Spinal cord (tissue), 10 donors: Measurements from ENCODE around the gene OR2A5. TPM values are rescaled to one million over a fixed set of nuclear protein-coding genes. Genes with fewer than 3 reads are reported as not detected.
"Not testable (repeated sequence)": the region's sequence is repeated elsewhere in the genome, so short reads cannot be mapped to it uniquely, and the experiment has no call there.

Source experiments
- DNase-seq, 6 donors: peaks; one replicate each; pipeline versions ENCODE4 v3.0.0 to v3.0.0-alpha.2; 2013 to 2015; ENCODE audit warnings: low spot score in 6 of 6, low read depth in 4 of 6
- H3K27ac ChIP-seq: one replicate; pipeline ENCODE4 v1.5.1; 2013; ENCODE audit warnings: low read depth, low read length, control low read depth
- H3K27me3 ChIP-seq: one replicate; pipeline ENCODE4 v1.6.1; 2013; ENCODE audit warnings: low read length; ENCODE audit not compliant: control insufficient read depth, insufficient read depth
- H3K36me3 ChIP-seq: one replicate; pipeline ENCODE4 v1.6.1; 2013; ENCODE audit warnings: low read length; ENCODE audit not compliant: control insufficient read depth, insufficient read depth
- H3K4me1 ChIP-seq: one replicate; pipeline ENCODE4 v1.6.1; 2013; ENCODE audit warnings: low read length; ENCODE audit not compliant: control insufficient read depth, insufficient read depth
- H3K4me3 ChIP-seq: one replicate; pipeline ENCODE4 v1.5.1; 2013; ENCODE audit warnings: low read depth, low read length, control low read depth
- H3K9me3 ChIP-seq: one replicate; pipeline ENCODE4 v1.6.1; 2013; ENCODE audit warnings: low read length; ENCODE audit not compliant: control insufficient read depth, insufficient read depth
- WGBS: methylation state at CpG from one replicate; pipeline ENCODE4 v1.1.5; 2013; ENCODE audit warnings: missing lambda C conversion rate; ENCODE audit not compliant: insufficient coverage; 5-methylcytosine and 5-hydroxymethylcytosine counted together
- polyA plus RNA-seq, 2 donors: library from polyadenylated mRNA; unstranded; fragments of 120-200 nt; gene quantifications; one replicate each; pipeline ENCODE4 v1.2.1, GENCODE V29; 2013; ENCODE audit not compliant: insufficient read length in 2 of 2
- total RNA-seq, 2 donors: library from RNA; depleted of rRNA in 1 of 2; stranded (reverse); fragments of 120-200 nt in 1 of 2; fragments of >200 nt in 1 of 2; gene quantifications; one replicate each; pipeline versions ENCODE4 v1.2.3 to v1.2.4, GENCODE V29; 2013 to 2014
- donor health status: healthy.

The OR2A5 gene
- total and polyA plus RNA-seq, 4 donors = under 0.01 to 0.30 TPM; not detected in 2

DNA sequence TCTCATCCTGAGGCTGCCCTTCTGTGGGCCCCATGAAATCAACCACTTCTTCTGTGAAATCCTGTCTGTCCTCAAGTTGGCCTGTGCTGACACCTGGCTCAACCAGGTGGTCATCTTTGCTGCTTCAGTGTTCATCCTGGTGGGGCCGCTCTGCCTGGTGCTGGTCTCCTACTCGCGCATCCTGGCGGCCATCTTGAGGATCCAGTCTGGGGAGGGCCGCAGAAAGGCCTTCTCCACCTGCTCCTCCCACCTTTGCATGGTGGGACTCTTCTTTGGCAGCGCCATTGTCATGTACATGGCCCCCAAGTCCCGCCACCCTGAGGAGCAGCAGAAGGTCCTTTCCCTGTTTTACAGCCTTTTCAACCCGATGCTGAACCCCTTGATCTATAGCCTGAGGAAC lies 2.1 kb downstream of the OR2A5 start:
- not testable (repeated sequence) for DNase-seq, H3K9me3 ChIP-seq, H3K27ac ChIP-seq, H3K36me3 ChIP-seq, H3K4me3 ChIP-seq, H3K27me3 ChIP-seq, H3K4me1 ChIP-seq
- WGBS = 95% methylated on average over 8 of the region's 8 CpGs

DNA sequence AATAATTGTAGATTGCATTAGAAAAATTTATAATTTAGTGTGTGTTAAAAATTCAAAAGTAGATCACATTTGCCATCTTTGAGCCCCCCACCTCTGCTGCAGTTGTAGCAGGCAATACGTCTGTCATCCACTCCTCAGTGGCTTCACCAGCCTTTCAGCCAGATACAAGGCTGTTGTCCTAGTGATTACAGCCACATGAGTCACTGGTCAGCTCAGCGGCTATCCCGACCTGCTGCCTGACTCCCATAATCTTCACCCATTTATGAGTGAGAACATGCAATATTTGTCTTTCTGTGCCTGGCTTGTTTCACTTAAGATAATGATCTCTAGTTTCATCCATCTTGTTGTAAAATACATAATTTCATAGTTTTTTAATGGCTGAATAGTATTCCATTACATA lies 9.2 kb downstream of the OR2A5 start:
- Histone ChIP-seq H3K27ac (no peak overlapping the region), H3K9me3 (no peaks in the 10 kb centered on the region), H3K4me1 (no peaks in the 10 kb centered on the region), H3K36me3 (no peaks in the 10 kb centered on the region), H3K4me3 (no peak overlapping the region), H3K27me3 (no peaks in the 10 kb centered on the region)
- WGBS = 89% methylated on average over 3 of the region's 3 CpGs
- no peak for DNase-seq

DNA sequence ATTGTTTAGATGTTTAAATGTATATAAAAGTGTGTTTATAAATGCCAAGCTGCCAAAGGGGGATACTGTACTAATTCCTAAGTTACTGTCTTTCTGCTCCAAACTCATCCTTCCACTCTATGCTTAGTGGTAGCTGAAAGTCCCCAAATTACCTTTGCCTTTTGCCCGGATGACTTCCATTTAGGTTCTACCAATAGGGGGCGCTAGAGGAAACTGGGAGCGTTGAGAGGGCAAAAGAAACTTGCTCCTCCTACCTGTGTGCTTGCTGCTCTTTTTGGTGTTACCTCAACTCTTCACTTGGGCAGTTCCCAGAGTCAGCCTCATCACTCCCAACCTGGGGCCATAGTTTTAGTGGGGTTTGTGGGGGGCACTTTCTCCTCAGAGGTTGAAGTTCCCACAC lies 15.0 kb downstream of the OR2A5 start:
- no peak for DNase-seq
- 48% methylated on average over 3 of the region's 3 CpGs for WGBS

DNA sequence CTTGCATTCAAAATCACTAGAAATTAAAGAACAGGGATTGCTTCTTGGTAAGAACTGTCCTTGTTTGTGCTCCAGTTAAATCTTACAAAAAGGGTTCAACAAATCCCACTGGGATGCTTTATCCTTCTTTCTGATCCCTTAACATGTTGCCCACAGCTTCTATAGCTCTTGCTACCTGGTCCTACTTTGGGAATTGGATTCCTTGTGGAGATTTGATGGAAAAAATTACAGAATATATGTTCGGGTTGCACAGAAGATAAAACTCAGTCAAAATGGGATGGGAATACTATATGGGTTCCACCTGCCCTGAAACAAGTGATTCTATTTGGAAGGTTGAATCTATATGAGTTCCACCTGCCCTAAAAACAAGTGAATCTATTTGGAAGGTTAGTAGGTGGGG lies 20.8 kb downstream of the OR2A5 start, which contains the start of gene OR2A25:
Gene OR2A25, plus strand, starts transcription at position 301 of the 400 bp plus-strand sequence. CDS start 4,409 bp downstream, outside the sequence.
- Histone ChIP-seq H3K4me3 (no peak within 1 kb of the TSS), H3K4me1 (no peaks in the 10 kb centered on the region), H3K27ac (no peak within 1 kb of the TSS), H3K27me3 (no peaks in the 10 kb centered on the region), H3K9me3 (peaks cover 2% of the 10 kb centered on the region), H3K36me3 (no peaks in the 10 kb centered on the region)
- 100% methylated on average over 1 of the region's 1 CpG for WGBS
- DNase-seq = no peak

More for the DNA sequence above, 15.0 kb downstream of the OR2A5 start:
- no peaks in the 10 kb centered on the region for H3K4me1 ChIP-seq
- peaks cover 2% of the 10 kb centered on the region for H3K9me3 ChIP-seq
- H3K4me3 ChIP-seq = no peak overlapping the region
- no peaks in the 10 kb centered on the region for H3K27me3 ChIP-seq
- no peak overlapping the region for H3K27ac ChIP-seq
- H3K36me3 ChIP-seq = no peaks in the 10 kb centered on the region

DNA sequence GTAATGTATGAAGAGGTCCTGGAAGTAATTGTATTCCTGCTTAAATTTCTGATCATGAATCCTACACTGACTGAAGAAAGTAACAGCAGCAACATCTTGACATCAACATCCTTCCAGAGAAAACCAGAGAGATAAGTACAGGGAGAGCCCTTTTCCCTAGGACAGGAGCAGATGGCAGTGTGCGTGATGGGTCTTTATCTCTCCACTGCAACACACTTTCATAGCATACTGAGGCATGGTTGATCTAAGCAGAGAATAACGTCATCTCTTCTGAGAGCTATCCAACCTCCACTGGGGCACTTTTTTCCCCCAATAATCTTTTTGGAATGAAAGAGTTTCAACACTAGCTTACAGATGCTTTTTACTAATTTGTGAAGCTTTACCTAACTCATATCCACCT lies 21.2 kb downstream of the OR2A5 start:
- no peaks in the 10 kb centered on the region for H3K36me3 ChIP-seq
- peaks cover 2% of the 10 kb centered on the region for H3K9me3 ChIP-seq
- no peaks in the 10 kb centered on the region for H3K27me3 ChIP-seq
- no peak overlapping the region for H3K4me3 ChIP-seq
- no peak overlapping the region for H3K27ac ChIP-seq
- no CpG with 5 or more reads among the region's 2 CpGs for WGBS
- H3K4me1 ChIP-seq = no peaks in the 10 kb centered on the region
- peak in 1 of 6 donors; percentile 35 for DNase-seq

DNA sequence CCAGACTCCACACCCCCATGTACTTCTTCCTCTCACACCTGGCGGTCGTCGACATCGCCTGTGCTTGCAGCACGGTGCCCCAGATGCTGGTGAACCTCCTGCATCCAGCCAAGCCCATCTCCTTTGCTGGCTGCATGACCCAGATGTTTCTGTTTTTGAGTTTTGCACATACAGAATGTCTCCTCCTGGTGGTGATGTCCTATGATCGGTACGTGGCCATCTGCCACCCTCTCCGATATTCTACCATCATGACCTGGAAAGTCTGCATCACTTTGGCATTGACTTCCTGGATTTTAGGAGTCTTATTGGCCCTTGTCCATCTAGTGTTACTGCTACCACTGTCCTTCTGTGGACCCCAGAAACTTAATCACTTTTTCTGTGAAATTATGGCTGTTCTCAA lies 25.6 kb downstream of the OR2A5 start:
- Histone ChIP-seq H3K36me3 (no peaks in the 10 kb centered on the region), H3K27ac (no peak overlapping the region), H3K9me3 (no peaks in the 10 kb centered on the region), H3K27me3 (no peaks in the 10 kb centered on the region), H3K4me3 (no peak overlapping the region), H3K4me1 (no peaks in the 10 kb centered on the region)
- no peak for DNase-seq
- WGBS = 97% methylated on average over 8 of the region's 8 CpGs

DNA sequence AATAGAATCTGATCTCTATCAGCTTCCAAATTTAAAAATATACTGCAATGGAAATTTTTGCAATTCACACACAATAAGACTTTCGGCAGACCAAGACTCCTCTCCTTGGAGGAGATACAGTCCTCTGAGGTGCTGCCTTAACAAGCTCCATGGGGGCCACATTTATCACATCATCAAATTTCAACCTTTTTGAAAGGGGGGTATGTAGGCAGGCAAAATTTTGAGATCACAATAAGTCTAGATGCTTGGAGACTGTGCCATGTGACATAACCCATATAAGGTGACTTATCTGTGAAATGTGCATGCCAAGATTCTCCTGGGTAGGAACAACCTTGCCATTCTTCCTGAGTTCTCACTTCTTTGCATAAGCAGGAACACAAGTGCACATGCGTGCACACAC lies 37.2 kb downstream of the OR2A5 start, which contains the start of gene OR2A12:
Gene OR2A12, plus strand, starts transcription at position 301 of the 400 bp plus-strand sequence. CDS start 8,830 bp downstream, outside the sequence.
- DNase-seq = no peak

DNA sequence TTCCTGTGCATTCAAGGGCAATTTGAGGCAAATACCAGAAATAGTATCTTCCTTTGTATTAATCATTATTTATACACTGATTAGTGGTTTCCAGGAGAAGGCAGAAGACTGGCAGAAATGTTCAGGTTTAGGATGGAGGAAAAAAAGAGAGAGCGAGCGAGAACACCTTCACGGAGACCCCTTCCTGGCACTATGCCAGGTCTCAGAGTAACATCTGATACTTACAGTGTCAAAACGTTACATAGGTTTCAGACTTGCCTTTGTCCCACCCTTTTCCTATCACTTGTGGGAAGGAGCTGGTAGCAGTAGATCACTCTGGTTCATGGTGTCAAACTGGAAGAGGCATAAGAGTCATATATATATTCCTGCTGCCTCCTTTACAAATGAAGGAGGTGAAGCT lies 38.0 kb downstream of the OR2A5 start:
- no CpG with 5 or more reads among the region's 4 CpGs for WGBS
- no peaks in the 10 kb centered on the region for H3K9me3 ChIP-seq
- H3K4me3 ChIP-seq = no peak overlapping the region
- H3K27me3 ChIP-seq = no peaks in the 10 kb centered on the region
- no peak overlapping the region for H3K27ac ChIP-seq
- no peak for DNase-seq
- H3K4me1 ChIP-seq = no peaks in the 10 kb centered on the region
- H3K36me3 ChIP-seq = no peaks in the 10 kb centered on the region

More for the DNA sequence above, 37.2 kb downstream of the OR2A5 start, which contains the start of gene OR2A12:
- no peaks in the 10 kb centered on the region for H3K9me3 ChIP-seq
- no peaks in the 10 kb centered on the region for H3K4me1 ChIP-seq
- no peak within 1 kb of the TSS for H3K4me3 ChIP-seq
- no peaks in the 10 kb centered on the region for H3K27me3 ChIP-seq
- WGBS = no CpG with 5 or more reads among the region's 2 CpGs
- H3K27ac ChIP-seq = no peak within 1 kb of the TSS
- H3K36me3 ChIP-seq = no peaks in the 10 kb centered on the region

DNA sequence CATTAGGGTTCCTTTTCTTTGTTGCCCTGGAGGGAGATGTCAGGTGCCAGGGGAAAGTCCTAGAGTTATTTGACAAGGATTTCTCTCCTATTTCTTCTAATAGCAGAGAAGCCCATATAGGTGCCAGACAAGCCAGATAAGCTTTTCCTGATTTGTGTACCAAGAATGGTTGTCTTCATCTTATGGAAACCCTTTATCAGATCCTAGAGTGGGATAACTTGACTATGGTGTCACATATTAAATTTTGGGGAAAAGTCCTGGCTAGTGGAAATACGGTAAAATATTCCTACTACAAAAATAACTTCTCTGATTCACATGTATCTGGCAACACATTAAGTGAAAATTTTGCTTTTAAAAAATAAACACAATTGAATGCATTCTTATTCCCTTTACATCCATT lies 38.5 kb downstream of the OR2A5 start:
- Histone ChIP-seq H3K27ac (no peak overlapping the region), H3K4me3 (no peak overlapping the region), H3K27me3 (no peaks in the 10 kb centered on the region), H3K9me3 (no peaks in the 10 kb centered on the region), H3K36me3 (no peaks in the 10 kb centered on the region), H3K4me1 (no peaks in the 10 kb centered on the region)
- no CpG with 5 or more reads among the region's 1 CpG for WGBS
- DNase-seq = no peak

DNA sequence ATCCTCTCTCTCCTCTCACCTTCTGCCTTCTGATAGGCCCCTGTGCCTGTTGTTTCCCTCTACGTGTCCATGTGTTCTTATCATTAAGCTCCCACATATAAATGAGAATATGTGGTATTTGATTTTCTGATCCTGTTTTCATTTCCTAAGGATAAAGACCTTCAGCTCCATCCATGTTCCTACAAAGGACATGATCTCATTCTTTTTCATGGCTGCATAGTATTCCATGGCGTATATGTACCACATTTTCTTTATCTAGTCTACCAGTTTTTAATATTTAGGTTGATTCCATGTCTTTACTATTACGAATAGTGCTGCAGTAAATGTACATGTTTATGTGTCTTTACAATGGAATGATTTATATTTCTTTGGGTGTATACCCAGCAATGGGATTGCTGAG lies 41.9 kb downstream of the OR2A5 start:
- Histone ChIP-seq H3K4me1 (no peaks in the 10 kb centered on the region), H3K9me3 (no peaks in the 10 kb centered on the region), H3K27ac (no peak overlapping the region), H3K36me3 (no peaks in the 10 kb centered on the region), H3K27me3 (no peaks in the 10 kb centered on the region), H3K4me3 (no peak overlapping the region)
- no peak for DNase-seq
- WGBS = no CpG with 5 or more reads among the region's 3 CpGs
